C4-2B (cell line): ENCODE results near the gene OR2A14.

Experiments used
- H3K27ac ChIP-seq: fragments of 450-650 bp; 2 replicates; pipeline ENCODE4 v1.5.1; 2017
- ZFX ChIP-seq: fragments of 450-650 bp; IDR thresholded peaks from 2 replicates; pipeline ENCODE4 v1.6.1; 2017
- TF ChIP-seq, protein P1 (sequence below): fragments of 450-650 bp; conservative IDR thresholded peaks from 2 replicates; pipeline ENCODE4 v1.5.1; 2017; ENCODE audit warnings: mild to moderate bottlenecking

The OR2A14 gene

DNA sequence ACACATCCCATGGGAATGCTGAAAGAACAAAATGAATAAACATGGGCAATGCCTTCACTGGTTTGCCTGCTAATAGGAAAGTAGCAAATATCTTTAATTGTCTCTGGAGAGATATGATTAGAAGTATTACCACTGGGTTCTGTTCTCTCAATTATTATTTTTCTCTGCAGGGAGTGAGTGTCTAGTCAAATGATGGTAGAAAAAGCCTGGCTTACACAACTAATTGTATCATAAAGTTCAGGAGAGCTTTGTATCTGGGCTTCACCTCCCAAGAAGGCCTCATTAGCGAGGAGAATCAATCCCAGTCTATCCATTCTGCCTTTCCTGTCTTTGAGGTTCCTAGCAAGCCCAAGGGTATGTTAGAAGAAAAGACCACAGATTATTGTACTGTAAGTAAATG is at the start of gene OR2A14:
Gene OR2A14, plus strand, starts transcription at position 301 of the 400 bp plus-strand sequence. CDS start 5,937 bp downstream, outside the sequence.
- TF ChIP-seq ZFX, result no peak
- TF ChIP-seq, protein P1, sequence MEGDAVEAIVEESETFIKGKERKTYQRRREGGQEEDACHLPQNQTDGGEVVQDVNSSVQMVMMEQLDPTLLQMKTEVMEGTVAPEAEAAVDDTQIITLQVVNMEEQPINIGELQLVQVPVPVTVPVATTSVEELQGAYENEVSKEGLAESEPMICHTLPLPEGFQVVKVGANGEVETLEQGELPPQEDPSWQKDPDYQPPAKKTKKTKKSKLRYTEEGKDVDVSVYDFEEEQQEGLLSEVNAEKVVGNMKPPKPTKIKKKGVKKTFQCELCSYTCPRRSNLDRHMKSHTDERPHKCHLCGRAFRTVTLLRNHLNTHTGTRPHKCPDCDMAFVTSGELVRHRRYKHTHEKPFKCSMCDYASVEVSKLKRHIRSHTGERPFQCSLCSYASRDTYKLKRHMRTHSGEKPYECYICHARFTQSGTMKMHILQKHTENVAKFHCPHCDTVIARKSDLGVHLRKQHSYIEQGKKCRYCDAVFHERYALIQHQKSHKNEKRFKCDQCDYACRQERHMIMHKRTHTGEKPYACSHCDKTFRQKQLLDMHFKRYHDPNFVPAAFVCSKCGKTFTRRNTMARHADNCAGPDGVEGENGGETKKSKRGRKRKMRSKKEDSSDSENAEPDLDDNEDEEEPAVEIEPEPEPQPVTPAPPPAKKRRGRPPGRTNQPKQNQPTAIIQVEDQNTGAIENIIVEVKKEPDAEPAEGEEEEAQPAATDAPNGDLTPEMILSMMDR, result no peak
- H3K27ac ChIP-seq, result no peak within 1 kb of the TSS

DNA sequence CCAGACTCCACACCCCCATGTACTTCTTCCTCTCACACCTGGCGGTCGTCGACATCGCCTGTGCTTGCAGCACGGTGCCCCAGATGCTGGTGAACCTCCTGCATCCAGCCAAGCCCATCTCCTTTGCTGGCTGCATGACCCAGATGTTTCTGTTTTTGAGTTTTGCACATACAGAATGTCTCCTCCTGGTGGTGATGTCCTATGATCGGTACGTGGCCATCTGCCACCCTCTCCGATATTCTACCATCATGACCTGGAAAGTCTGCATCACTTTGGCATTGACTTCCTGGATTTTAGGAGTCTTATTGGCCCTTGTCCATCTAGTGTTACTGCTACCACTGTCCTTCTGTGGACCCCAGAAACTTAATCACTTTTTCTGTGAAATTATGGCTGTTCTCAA is 48.6 kb upstream of the OR2A14 start:
- no peak overlapping the region for H3K27ac ChIP-seq
- TF ChIP-seq, protein P1, result peak; percentile 39
- no peak for TF ChIP-seq ZFX

DNA sequence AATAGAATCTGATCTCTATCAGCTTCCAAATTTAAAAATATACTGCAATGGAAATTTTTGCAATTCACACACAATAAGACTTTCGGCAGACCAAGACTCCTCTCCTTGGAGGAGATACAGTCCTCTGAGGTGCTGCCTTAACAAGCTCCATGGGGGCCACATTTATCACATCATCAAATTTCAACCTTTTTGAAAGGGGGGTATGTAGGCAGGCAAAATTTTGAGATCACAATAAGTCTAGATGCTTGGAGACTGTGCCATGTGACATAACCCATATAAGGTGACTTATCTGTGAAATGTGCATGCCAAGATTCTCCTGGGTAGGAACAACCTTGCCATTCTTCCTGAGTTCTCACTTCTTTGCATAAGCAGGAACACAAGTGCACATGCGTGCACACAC is 37.0 kb upstream of the OR2A14 start, which contains the start of gene OR2A12:
Gene OR2A12, plus strand, starts transcription at position 301 of the 400 bp plus-strand sequence. CDS start 8,830 bp downstream, outside the sequence.
- no peak for TF ChIP-seq ZFX
- TF ChIP-seq, protein P1, result no peak
- no peak within 1 kb of the TSS for H3K27ac ChIP-seq

- no peak for TF ChIP-seq ZFX
- TF ChIP-seq, protein P1, result no peak
- no peak overlapping the region for H3K27ac ChIP-seq
These were observed 36.2 kb upstream of the OR2A14 start for GRCh38 chr7:144086730-144087129.

- TF ChIP-seq, protein P1, result no peak
- no peak overlapping the region for H3K27ac ChIP-seq
These were observed 35.7 kb upstream of the OR2A14 start for GRCh38 chr7:144087230-144087629.

DNA sequence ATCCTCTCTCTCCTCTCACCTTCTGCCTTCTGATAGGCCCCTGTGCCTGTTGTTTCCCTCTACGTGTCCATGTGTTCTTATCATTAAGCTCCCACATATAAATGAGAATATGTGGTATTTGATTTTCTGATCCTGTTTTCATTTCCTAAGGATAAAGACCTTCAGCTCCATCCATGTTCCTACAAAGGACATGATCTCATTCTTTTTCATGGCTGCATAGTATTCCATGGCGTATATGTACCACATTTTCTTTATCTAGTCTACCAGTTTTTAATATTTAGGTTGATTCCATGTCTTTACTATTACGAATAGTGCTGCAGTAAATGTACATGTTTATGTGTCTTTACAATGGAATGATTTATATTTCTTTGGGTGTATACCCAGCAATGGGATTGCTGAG is 32.3 kb upstream of the OR2A14 start:
- H3K27ac ChIP-seq, result no peak overlapping the region
- TF ChIP-seq ZFX, result no peak
- TF ChIP-seq, protein P1, result no peak

DNA sequence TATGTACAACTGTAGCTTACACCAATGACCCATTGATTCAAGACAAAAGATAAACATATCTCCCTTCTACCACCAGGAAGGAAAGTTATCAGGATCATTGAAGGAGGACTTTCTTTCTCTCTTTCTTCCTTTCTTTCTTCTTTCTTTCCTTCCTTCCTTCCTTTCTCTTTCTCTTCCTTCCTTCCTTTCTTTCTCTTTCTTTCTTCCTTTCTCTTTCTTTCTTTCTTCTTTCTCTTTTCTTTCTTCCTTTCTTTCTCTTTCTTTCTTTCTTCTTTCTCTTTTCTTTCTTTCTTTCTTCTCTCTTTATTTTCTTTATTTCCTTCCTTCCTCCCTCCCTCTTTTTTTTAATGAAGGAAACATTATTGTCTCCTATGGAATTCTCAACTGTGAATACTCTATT is 24.2 kb upstream of the OR2A14 start:
- TF ChIP-seq ZFX, result no peak
- TF ChIP-seq, protein P1, result no peak
- no peak overlapping the region for H3K27ac ChIP-seq
